ENCODE measurements around the gene GALNT7. TPM values are rescaled to one million over a fixed set of nuclear protein-coding genes. Genes with fewer than 3 reads are reported as not detected.
"Not testable (repeated sequence)": the region's sequence is repeated elsewhere in the genome, so short reads cannot be mapped to it uniquely, and the experiment has no call there.

Gene GALNT7
- total RNA-seq, 4 donors from 2014 or later = 31.4 to 124 (median 105) TPM

DNA sequence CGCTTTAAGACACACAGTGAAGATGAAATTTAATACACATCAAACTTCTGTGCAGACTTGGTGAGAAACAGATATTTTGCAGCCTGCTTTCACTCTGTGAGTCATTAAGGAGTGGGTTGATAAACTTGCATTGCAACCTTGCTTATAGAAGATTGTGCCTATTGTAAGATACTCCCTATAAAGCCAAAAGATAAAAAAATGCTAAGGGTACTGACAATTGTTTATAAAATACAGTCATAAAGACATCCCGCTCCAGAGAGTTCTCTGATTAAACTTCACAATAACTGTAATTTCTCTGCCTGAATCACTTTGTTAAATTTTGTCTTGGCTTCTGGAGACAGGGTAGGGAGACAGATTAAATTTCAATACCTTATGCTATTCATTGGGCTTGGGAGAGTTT is 49.1 kb downstream of the GALNT7 start:
- H3K27ac ChIP-seq = no peak overlapping the region
- 56 to 75% methylated on average over 1 to 2 of the region's 2 CpGs for WGBS, 2 donors (ENCODE audit: low coverage in 1 of 2)
- in situ Hi-C loops (cut with MboI; ENCODE audit: low pct_ligation_motif_present in 1 of 4, low pct_unique_long_range_greater_than_20kb in 1 of 4, low sequenced_read_pairs in 3 of 4) = no loop called here

DNA sequence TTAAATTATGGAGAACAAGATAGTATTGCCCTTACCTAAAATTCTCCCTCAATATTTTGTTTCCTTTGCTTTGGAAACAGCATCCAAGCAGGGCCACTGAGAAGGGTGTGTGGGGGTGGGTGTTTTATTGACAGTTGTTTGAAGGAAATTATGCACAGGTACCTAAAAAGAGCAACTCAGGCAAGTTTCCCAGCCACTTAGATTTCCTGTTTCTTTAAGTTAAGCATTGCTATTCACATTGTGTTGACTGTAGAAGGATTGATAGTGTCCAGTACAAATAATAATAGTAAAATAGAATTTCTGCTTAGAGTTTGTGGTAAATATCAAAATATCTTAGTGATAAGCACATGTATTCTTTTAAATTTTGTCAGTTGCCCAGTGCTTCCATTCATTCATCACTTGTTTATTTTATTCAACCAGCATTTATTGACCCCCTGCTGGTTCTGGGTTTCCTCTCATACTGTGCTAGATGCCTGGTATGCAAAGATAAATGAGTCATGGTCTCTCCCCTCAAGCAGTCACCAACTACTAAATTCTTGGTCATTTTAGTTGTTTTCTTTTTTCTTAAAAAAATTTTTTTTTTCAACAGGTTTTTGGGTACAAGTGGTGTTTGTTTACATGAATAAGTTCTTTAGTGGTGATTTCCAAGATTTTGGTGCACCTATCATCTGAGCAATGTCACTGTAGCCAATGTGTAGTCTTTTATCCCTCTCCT is 50.0 kb downstream of the GALNT7 start:
- Histone ChIP-seq H3K9me3 (no peaks in the 10 kb centered on the region), H3K4me1 (peaks cover 0 to 20% (median 11%) of the 10 kb centered on the region in 4 donors), H3K4me3 (no peak overlapping the region), H3K27ac (no peak overlapping the region), H3K36me3 (no peaks in the 10 kb centered on the region), H3K27me3 (no peaks in the 10 kb centered on the region)
- TF ChIP-seq, protein P1, sequence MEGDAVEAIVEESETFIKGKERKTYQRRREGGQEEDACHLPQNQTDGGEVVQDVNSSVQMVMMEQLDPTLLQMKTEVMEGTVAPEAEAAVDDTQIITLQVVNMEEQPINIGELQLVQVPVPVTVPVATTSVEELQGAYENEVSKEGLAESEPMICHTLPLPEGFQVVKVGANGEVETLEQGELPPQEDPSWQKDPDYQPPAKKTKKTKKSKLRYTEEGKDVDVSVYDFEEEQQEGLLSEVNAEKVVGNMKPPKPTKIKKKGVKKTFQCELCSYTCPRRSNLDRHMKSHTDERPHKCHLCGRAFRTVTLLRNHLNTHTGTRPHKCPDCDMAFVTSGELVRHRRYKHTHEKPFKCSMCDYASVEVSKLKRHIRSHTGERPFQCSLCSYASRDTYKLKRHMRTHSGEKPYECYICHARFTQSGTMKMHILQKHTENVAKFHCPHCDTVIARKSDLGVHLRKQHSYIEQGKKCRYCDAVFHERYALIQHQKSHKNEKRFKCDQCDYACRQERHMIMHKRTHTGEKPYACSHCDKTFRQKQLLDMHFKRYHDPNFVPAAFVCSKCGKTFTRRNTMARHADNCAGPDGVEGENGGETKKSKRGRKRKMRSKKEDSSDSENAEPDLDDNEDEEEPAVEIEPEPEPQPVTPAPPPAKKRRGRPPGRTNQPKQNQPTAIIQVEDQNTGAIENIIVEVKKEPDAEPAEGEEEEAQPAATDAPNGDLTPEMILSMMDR (IDR thresholded peaks at IDR 0.05) = no peak
- TF ChIP-seq EP300 (IDR thresholded peaks at IDR 0.05; ENCODE audit: low read depth) (no peak), POLR2AphosphoS5 (IDR thresholded peaks at IDR 0.05) (no peak), POLR2A (IDR thresholded peaks at IDR 0.05) (no peak)
- no peak for DNase-seq
- intact Hi-C loops (cut with DNase I; ENCODE audit: low total_unique reads) (no loop called here), in situ Hi-C loops (cut with MboI; ENCODE audit: low pct_ligation_motif_present in 1 of 4, low pct_unique_long_range_greater_than_20kb in 1 of 4, low sequenced_read_pairs in 3 of 4) (no loop called here)

More for the DNA sequence above, 49.1 kb downstream of the GALNT7 start:
- H3K36me3 ChIP-seq = no peaks in the 10 kb centered on the region
- no peaks in the 10 kb centered on the region for H3K9me3 ChIP-seq
- H3K27me3 ChIP-seq = no peaks in the 10 kb centered on the region
- no peak for TF ChIP-seq EP300 (IDR thresholded peaks at IDR 0.05; ENCODE audit: low read depth)
- TF ChIP-seq POLR2A (IDR thresholded peaks at IDR 0.05) = no peak
- TF ChIP-seq, protein P1 (IDR thresholded peaks at IDR 0.05) = no peak
- no peak for TF ChIP-seq POLR2AphosphoS5 (IDR thresholded peaks at IDR 0.05)
- peaks cover 0 to 21% (median 11%) of the 10 kb centered on the region in 4 donors for H3K4me1 ChIP-seq
- no peak overlapping the region for H3K4me3 ChIP-seq
- intact Hi-C loops (cut with DNase I; ENCODE audit: low total_unique reads) = no loop called here
- DNase-seq = no peak

DNA sequence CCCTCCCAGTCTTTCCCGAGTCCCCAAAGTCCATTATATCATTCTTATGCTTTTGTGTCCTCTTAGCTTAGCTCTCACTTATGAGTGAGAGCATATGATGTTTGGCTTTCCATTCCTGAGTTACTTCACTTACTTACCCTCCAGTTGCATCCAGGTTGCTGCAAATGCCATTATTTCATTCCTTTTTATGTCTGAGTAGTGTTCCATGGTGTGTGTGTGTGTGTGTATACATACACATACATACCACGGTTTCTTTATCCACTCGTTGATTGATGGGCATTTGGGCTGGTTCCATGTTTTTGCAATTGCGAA is 50.5 kb downstream of the GALNT7 start:
- H3K9me3 ChIP-seq; H3K4me3 ChIP-seq; H3K27me3 ChIP-seq; in situ Hi-C loops (cut with MboI; ENCODE audit: low pct_ligation_motif_present in 1 of 4, low pct_unique_long_range_greater_than_20kb in 1 of 4, low sequenced_read_pairs in 3 of 4); H3K36me3 ChIP-seq; intact Hi-C loops (cut with DNase I; ENCODE audit: low total_unique reads); H3K27ac ChIP-seq; DNase-seq: not testable (repeated sequence)
- peaks cover 0 to 20% (median 11%) of the 10 kb centered on the region in 4 donors for H3K4me1 ChIP-seq
- WGBS, 2 donors (ENCODE audit: low coverage in 1 of 2) = 83 to 93% methylated on average over 1 to 4 of the region's 4 CpGs

DNA sequence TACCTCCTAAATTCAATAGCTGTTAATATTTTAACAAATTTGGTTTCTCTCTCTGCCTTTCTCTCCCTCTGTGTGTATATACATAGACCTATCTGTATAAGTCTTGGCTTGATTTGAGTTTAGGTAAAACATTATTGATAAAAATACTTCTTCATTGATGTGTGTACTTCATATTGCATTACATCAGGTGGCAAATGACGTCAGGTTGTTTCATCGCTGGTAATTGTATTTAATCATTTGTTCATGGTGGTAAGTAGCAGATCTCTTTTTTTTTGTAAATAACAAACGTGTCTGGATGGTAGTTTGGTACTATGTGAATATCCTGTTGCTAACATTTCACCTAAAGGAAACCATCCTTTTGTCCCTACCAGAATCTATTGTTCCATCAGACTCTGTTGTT is 55.1 kb downstream of the GALNT7 start:
- Histone ChIP-seq H3K4me3 (no peak overlapping the region), H3K36me3 (no peaks in the 10 kb centered on the region), H3K27me3 (no peaks in the 10 kb centered on the region), H3K9me3 (no peaks in the 10 kb centered on the region), H3K27ac (no peak overlapping the region), H3K4me1 (peaks cover 0 to 7% (median 2%) of the 10 kb centered on the region in 4 donors)
- 79 to 92% methylated on average over 3 of the region's 3 CpGs for WGBS, 2 donors (ENCODE audit: low coverage in 1 of 2)
- TF ChIP-seq POLR2AphosphoS5 (IDR thresholded peaks at IDR 0.05) (no peak), POLR2A (IDR thresholded peaks at IDR 0.05) (no peak), EP300 (IDR thresholded peaks at IDR 0.05; ENCODE audit: low read depth) (no peak)
- TF ChIP-seq, protein P1 (IDR thresholded peaks at IDR 0.05) = no peak
- DNase-seq = no peak
- intact Hi-C loops (cut with DNase I; ENCODE audit: low total_unique reads) = no loop called here
- in situ Hi-C loops (cut with MboI; ENCODE audit: low pct_ligation_motif_present in 1 of 4, low pct_unique_long_range_greater_than_20kb in 1 of 4, low sequenced_read_pairs in 3 of 4) = no loop called here

DNA sequence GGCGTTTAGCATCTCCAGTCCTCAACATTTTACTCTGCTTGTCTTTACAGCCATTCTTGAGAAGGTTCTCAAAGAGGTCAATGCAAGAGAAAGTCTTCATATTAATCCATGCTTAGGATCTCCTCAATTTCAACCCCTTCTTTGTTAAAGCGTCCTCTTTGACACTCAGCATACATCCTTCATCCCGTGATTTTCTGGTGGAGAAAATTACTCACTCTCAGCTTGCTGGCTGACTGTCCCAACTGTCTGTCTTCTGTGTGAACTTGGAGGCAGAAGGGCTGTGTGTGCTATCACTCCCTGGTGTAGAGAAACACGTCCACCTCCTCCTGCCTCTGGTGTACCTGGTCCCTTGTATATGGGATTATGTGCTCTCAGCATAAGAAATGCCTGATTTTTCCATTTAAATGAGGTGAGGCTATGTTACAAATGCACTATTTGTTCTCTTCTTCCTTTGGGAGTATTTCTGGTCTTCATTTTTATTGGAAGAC is 57.8 kb downstream of the GALNT7 start:
- Histone ChIP-seq H3K9me3 (no peaks in the 10 kb centered on the region), H3K27me3 (no peaks in the 10 kb centered on the region), H3K27ac (no peak overlapping the region), H3K4me3 (no peak overlapping the region), H3K4me1 (peaks cover 0 to 7% (median 2%) of the 10 kb centered on the region in 4 donors), H3K36me3 (no peaks in the 10 kb centered on the region)
- DNase-seq = no peak
- intact Hi-C loops (cut with DNase I; ENCODE audit: low total_unique reads) (no loop called here), in situ Hi-C loops (cut with MboI; ENCODE audit: low pct_ligation_motif_present in 1 of 4, low pct_unique_long_range_greater_than_20kb in 1 of 4, low sequenced_read_pairs in 3 of 4) (no loop called here)
- TF ChIP-seq POLR2A (IDR thresholded peaks at IDR 0.05) = no peak
- no peak for TF ChIP-seq POLR2AphosphoS5 (IDR thresholded peaks at IDR 0.05)
- TF ChIP-seq, protein P1 (IDR thresholded peaks at IDR 0.05) = no peak
- TF ChIP-seq EP300 (IDR thresholded peaks at IDR 0.05; ENCODE audit: low read depth) = no peak
- 91 to 100% methylated on average over 2 to 4 of the region's 4 CpGs for WGBS, 2 donors (ENCODE audit: low coverage in 1 of 2)
